H9 (cell line): ENCODE data around the gene PAGE2. TPM values are rescaled to one million over a fixed set of nuclear protein-coding genes. Genes with fewer than 3 reads are reported as not detected.

Experiments used
- DNase-seq: peaks from one replicate; pipeline ENCODE4 v3.0.0-alpha.2; 2017
- H2AFZ ChIP-seq: one replicate; pipeline ENCODE4 v1.6.1; 2013; ENCODE audit warnings: mild to moderate bottlenecking, low read length, control low read depth, moderate library complexity
- H2AK5ac ChIP-seq: 2 replicates; pipeline ENCODE4 v1.6.1; 2013; ENCODE audit warnings: low read length, control low read depth, mixed read lengths; ENCODE audit not compliant: insufficient read length
- H2BK120ac ChIP-seq: one replicate; pipeline ENCODE4 v1.6.1; 2013; ENCODE audit warnings: low read depth, mild to moderate bottlenecking, low read length, control low read depth, inconsistent platforms; ENCODE audit not compliant: poor library complexity, severe bottlenecking
- H2BK12ac ChIP-seq: 2 replicates; pipeline ENCODE4 v1.6.1; 2013; ENCODE audit warnings: low read length, control low read depth, mixed read lengths, low read depth; ENCODE audit not compliant: insufficient read length
- H2BK15ac ChIP-seq: 2 replicates; pipeline ENCODE4 v1.6.1; 2013; ENCODE audit warnings: low read depth, low read length, control low read depth
- H2BK20ac ChIP-seq: one replicate; pipeline ENCODE4 v1.6.1; 2013; ENCODE audit warnings: low read depth, mild to moderate bottlenecking, low read length, control low read depth, inconsistent platforms; ENCODE audit not compliant: poor library complexity, severe bottlenecking
- H2BK5ac ChIP-seq: 2 replicates; pipeline ENCODE4 v1.6.1; 2013; ENCODE audit warnings: low read length, control low read depth, mixed read lengths; ENCODE audit not compliant: insufficient read length
- H3K14ac ChIP-seq: 2 replicates; pipeline ENCODE4 v1.6.1; 2013; ENCODE audit warnings: low read length, control low read depth; ENCODE audit not compliant: insufficient read depth
- H3K18ac ChIP-seq: 2 replicates; pipeline ENCODE4 v1.6.1; 2013; ENCODE audit warnings: low read depth, mild to moderate bottlenecking, mixed read lengths, low read length, control low read depth; ENCODE audit not compliant: insufficient read length
- H3K23ac ChIP-seq: 2 replicates; pipeline ENCODE4 v1.6.1; 2013; ENCODE audit warnings: low read length, control low read depth, mixed read lengths, low read depth; ENCODE audit not compliant: insufficient read length
- H3K23me2 ChIP-seq: 2 replicates; pipeline ENCODE4 v1.6.1; 2013; ENCODE audit warnings: low read depth, mild to moderate bottlenecking, mixed read lengths, low read length, control low read depth; ENCODE audit not compliant: insufficient read length, poor library complexity, severe bottlenecking
- H3K27ac ChIP-seq: 2 replicates; pipeline ENCODE4 v1.5.1; 2013; ENCODE audit warnings: low read length, control low read depth, mixed read lengths, low read depth; ENCODE audit not compliant: insufficient read length
- H3K27me3 ChIP-seq: 2 replicates; pipeline ENCODE4 v1.6.1; 2013; ENCODE audit warnings: low read length, control low read depth, inconsistent platforms; ENCODE audit not compliant: insufficient read depth
- H3K4ac ChIP-seq: 2 replicates; pipeline ENCODE4 v1.6.1; 2013; ENCODE audit warnings: low read depth, mild to moderate bottlenecking, control low read depth, inconsistent platforms, low read length, moderate library complexity
- H3K4me1 ChIP-seq: 2 replicates; pipeline ENCODE4 v1.6.1; 2013; ENCODE audit warnings: low read length, control low read depth, inconsistent platforms; ENCODE audit not compliant: insufficient read depth
- H3K4me2 ChIP-seq: 2 replicates; pipeline ENCODE4 v1.6.1; 2013; ENCODE audit warnings: low read length, control low read depth, mixed read lengths; ENCODE audit not compliant: insufficient read length, insufficient read depth
- H3K56ac ChIP-seq: 2 replicates; pipeline ENCODE4 v1.6.1; 2013; ENCODE audit warnings: low read depth, mild to moderate bottlenecking, mixed read lengths, low read length, control low read depth; ENCODE audit not compliant: insufficient read length
- H3K79me1 ChIP-seq: 2 replicates; pipeline ENCODE4 v1.6.1; 2013; ENCODE audit warnings: low read depth, mild to moderate bottlenecking, moderate library complexity, low read length, control low read depth, inconsistent platforms; ENCODE audit not compliant: insufficient read depth, poor library complexity, severe bottlenecking
- H3K79me2 ChIP-seq: 2 replicates; pipeline ENCODE4 v1.6.1; 2013; ENCODE audit warnings: low read length, control low read depth, inconsistent platforms; ENCODE audit not compliant: insufficient read depth
- H3K9ac ChIP-seq: 2 replicates; pipeline ENCODE4 v1.6.1; 2013; ENCODE audit warnings: low read length, control low read depth, mixed read lengths; ENCODE audit not compliant: insufficient read length; ENCODE audit errors: extremely low read depth
- H3K9me3 ChIP-seq: one replicate; pipeline ENCODE4 v1.6.1; 2013; ENCODE audit warnings: low read depth, low read length, inconsistent platforms; ENCODE audit not compliant: control insufficient read depth
- H3T11ph ChIP-seq: one replicate; pipeline ENCODE4 v1.6.1; 2013; ENCODE audit warnings: mild to moderate bottlenecking, low read length, control low read depth, inconsistent platforms
- H4K20me1 ChIP-seq: one replicate; pipeline ENCODE4 v1.6.1; 2013; ENCODE audit not compliant: control insufficient read depth, insufficient read length, insufficient read depth
- H4K5ac ChIP-seq: 2 replicates; pipeline ENCODE4 v1.6.1; 2013; ENCODE audit warnings: low read depth, mild to moderate bottlenecking, mixed read lengths, low read length, control low read depth; ENCODE audit not compliant: insufficient read length
- H4K8ac ChIP-seq: replicated peaks from 2 replicates; pipeline ENCODE4 v1.6.1; 2013; ENCODE audit warnings: low read length, control low read depth, mixed read lengths, low read depth; ENCODE audit not compliant: insufficient read length
- H4K91ac ChIP-seq: 2 replicates; pipeline ENCODE4 v1.6.1; 2013; ENCODE audit warnings: low read depth, mild to moderate bottlenecking, moderate library complexity, mixed read lengths, low read length, control low read depth; ENCODE audit not compliant: insufficient read length
- H3K27ac Mint-ChIP-seq, 3 experiments: 2 replicates in 2 of 3; 3 replicates in 1 of 3; pipeline ENCODE4 v1.8.0; 2020 to 2021; ENCODE audit warnings: mixed read lengths in 3 of 3, mild to moderate bottlenecking in 1 of 3, moderate library complexity in 1 of 3
- H3K27me3 Mint-ChIP-seq: 2 replicates; pipeline ENCODE4 v1.8.0; 2021; ENCODE audit warnings: low read depth, mild to moderate bottlenecking, moderate library complexity, mixed read lengths
- H3K36me3 Mint-ChIP-seq, 3 experiments: 2 replicates in 2 of 3; 3 replicates in 1 of 3; pipeline ENCODE4 v1.8.0; 2020 to 2021; ENCODE audit warnings: low read depth in 3 of 3, mixed read lengths in 3 of 3; ENCODE audit not compliant: insufficient read depth in 1 of 3
- H3K4me1 Mint-ChIP-seq, 2 experiments: 2 replicates each; pipeline ENCODE4 v1.8.0; 2020; ENCODE audit warnings: mixed read lengths in 2 of 2
- H3K4me3 Mint-ChIP-seq, 2 experiments: 2 replicates in 1 of 2; 3 replicates in 1 of 2; pipeline ENCODE4 v1.8.0; 2020 to 2021; ENCODE audit warnings: mild to moderate bottlenecking in 2 of 2, mixed read lengths in 2 of 2, moderate library complexity in 1 of 2
- H3K9me3 Mint-ChIP-seq, 2 experiments: 2 replicates in 1 of 2; 3 replicates in 1 of 2; pipeline ENCODE4 v1.8.0; 2020; ENCODE audit warnings: mild to moderate bottlenecking in 2 of 2, mixed read lengths in 2 of 2, moderate library complexity in 1 of 2
- WGBS: extraction: QIAGEN DNeasy Blood & Tissue Kit; methylation state at CpG from one replicate; pipeline ENCODE4 v1.1.7; 2013; ENCODE audit warnings: missing lambda C conversion rate, low lambda C conversion rate, mixed read lengths; ENCODE audit not compliant: insufficient read length; ENCODE audit errors: extremely low coverage; 5-methylcytosine and 5-hydroxymethylcytosine counted together
- long read RNA-seq: library from polyadenylated mRNA; unstranded; transcript quantifications from one replicate; pipeline ENCODE4 v2.0.0, GENCODE V29; 2020
- total RNA-seq: library from RNA; stranded (reverse); gene quantifications from 2 replicates; pipeline ENCODE4 v1.2.1, GENCODE V29; 2021
- TF ChIP-seq, protein P1 (sequence below): fragments of 200-600 bp; sonication (generic); conservative IDR thresholded peaks from 3 replicates; pipeline ENCODE4 v1.8.0; 2021; ENCODE audit warnings: antibody characterized with exemption, mild to moderate bottlenecking

The PAGE2 gene
- not detected in 2 replicates for total RNA-seq
- long read RNA-seq = 0 reads

DNA sequence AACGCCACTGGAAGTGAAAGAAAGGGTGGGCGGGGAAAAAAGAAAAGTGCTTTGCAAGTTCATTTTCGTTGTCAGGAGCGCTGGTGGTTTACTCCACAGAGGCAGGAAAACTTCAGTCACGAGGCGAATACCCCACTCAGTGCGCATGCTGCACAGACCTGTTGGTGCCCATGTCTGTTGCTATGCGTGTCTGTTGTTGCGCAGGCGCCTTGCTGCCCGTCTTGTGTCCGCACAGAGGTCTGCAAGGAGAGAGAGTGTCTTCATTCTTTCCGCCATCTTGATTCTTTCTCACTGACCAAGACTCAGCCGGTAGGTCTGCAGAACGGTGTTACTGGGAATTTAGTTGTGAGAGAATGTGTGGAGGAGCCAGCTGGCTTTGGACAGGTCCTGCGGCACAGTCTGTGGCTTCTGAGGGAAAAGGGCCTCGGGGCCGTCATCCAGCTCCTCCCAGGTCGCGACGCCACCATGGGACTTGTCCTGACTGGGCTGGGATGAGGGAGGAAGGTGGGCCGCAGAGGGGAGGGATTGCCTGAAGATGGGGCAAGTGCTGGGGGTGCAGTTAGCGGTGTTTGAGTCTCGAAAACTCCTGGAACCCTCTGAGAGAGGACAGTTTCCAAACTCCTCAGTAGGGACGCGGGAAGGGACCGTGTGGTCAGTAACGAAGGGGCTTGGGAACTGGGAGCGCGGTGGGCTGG, at the start of gene PAGE2:
TSS of gene PAGE2 (plus strand) at position 224 of the 695 bp plus-strand sequence. CDS start 1,003 bp downstream, outside the sequence.
- no peak within 1 kb of the TSS for H2BK20ac ChIP-seq
- no peak within 1 kb of the TSS for H3T11ph ChIP-seq
- peaks cover 0 to 3% (median 1%) of the 10 kb centered on the region in 3 experiments; a peak in 2 of 7 replicates for H3K36me3 Mint-ChIP-seq
- H2AFZ ChIP-seq = no peak within 1 kb of the TSS
- no peaks in the 10 kb centered on the region; the same call in 1 of the 2 replicates for H3K27me3 Mint-ChIP-seq
- no peak within 1 kb of the TSS for H3K14ac ChIP-seq
- H3K27ac ChIP-seq = no peak within 1 kb of the TSS
- no peak within 1 kb of the TSS for H4K5ac ChIP-seq
- no peak within 1 kb of the TSS for H4K91ac ChIP-seq
- no peak within 1 kb of the TSS for H2BK12ac ChIP-seq
- no peak within 1 kb of the TSS for H2AK5ac ChIP-seq
- peaks cover 3% of the 10 kb centered on the region for H3K23me2 ChIP-seq
- TF ChIP-seq, protein P1, sequence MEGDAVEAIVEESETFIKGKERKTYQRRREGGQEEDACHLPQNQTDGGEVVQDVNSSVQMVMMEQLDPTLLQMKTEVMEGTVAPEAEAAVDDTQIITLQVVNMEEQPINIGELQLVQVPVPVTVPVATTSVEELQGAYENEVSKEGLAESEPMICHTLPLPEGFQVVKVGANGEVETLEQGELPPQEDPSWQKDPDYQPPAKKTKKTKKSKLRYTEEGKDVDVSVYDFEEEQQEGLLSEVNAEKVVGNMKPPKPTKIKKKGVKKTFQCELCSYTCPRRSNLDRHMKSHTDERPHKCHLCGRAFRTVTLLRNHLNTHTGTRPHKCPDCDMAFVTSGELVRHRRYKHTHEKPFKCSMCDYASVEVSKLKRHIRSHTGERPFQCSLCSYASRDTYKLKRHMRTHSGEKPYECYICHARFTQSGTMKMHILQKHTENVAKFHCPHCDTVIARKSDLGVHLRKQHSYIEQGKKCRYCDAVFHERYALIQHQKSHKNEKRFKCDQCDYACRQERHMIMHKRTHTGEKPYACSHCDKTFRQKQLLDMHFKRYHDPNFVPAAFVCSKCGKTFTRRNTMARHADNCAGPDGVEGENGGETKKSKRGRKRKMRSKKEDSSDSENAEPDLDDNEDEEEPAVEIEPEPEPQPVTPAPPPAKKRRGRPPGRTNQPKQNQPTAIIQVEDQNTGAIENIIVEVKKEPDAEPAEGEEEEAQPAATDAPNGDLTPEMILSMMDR = no peak
- no peaks in the 10 kb centered on the region for H3K79me1 ChIP-seq
- H3K4me2 ChIP-seq = no peak within 1 kb of the TSS
- H3K9me3 Mint-ChIP-seq = peaks cover 50 to 61% of the 10 kb centered on the region in 2 experiments
- H3K9ac ChIP-seq = no peak within 1 kb of the TSS
- H3K9me3 ChIP-seq = peaks cover 8% of the 10 kb centered on the region
- H3K4ac ChIP-seq = no peak within 1 kb of the TSS
- no peak within 1 kb of the TSS for H3K23ac ChIP-seq
- H3K4me3 Mint-ChIP-seq = no peak within 1 kb of the TSS
- no peak within 1 kb of the TSS for H2BK120ac ChIP-seq
- H2BK5ac ChIP-seq = no peak within 1 kb of the TSS
- no peak within 1 kb of the TSS for H4K8ac ChIP-seq
- H3K27ac Mint-ChIP-seq = no peak within 1 kb of the TSS; a peak in 1 of 7 replicates
- WGBS = no CpG with 5 or more reads among the region's 30 CpGs
- no peaks in the 10 kb centered on the region for H3K79me2 ChIP-seq
- DNase-seq = no peak
- H3K4me1 Mint-ChIP-seq = no peaks in the 10 kb centered on the region
- no peaks in the 10 kb centered on the region for H3K4me1 ChIP-seq
- no peaks in the 10 kb centered on the region for H3K27me3 ChIP-seq
- no peak within 1 kb of the TSS for H3K18ac ChIP-seq
- no peaks in the 10 kb centered on the region for H4K20me1 ChIP-seq
- no peak within 1 kb of the TSS for H3K56ac ChIP-seq
- H2BK15ac ChIP-seq = no peak within 1 kb of the TSS
